Right renal cortex interstitium (tissue), 3 donors: ENCODE measurements around the gene OR2L8. TPM values are rescaled to one million over a fixed set of nuclear protein-coding genes. Genes with fewer than 3 reads are reported as not detected.

Experiments used
- DNase-seq, 3 donors: peaks; one replicate each; pipeline ENCODE4 v3.0.0-alpha.2; 2013; ENCODE audit warnings: low read depth in 3 of 3, low spot score in 2 of 3
- polyA plus RNA-seq, 3 donors: library from polyadenylated mRNA; unstranded; fragments of 120-200 nt; gene quantifications; one replicate each; pipeline ENCODE4 v1.2.1, GENCODE V29; 2013; ENCODE audit not compliant: insufficient read length in 3 of 3

OR2L8 gene
- polyA plus RNA-seq, 3 donors: not detected

GRCh38 chr1:247966532-247967204 lies 18.0 kb downstream of the OR2L8 start:
- no peak for DNase-seq

GRCh38 chr1:247992986-247993385 lies 44.3 kb downstream of the OR2L8 start:
- DNase-seq: no peak

GRCh38 chr1:247998811-247999210 lies 50.2 kb downstream of the OR2L8 start:
- no peak for DNase-seq

Other genes with a start within 250 kb of the OR2L8 start
- not detected for gene OR6F1, start 232.2 kb upstream of the OR2L8 start, polyA plus RNA-seq
- not detected for gene OR14K1, start 210.2 kb upstream of the OR2L8 start, polyA plus RNA-seq
- not detected for gene OR14A2, start 200.7 kb upstream of the OR2L8 start, polyA plus RNA-seq
- gene OR1C1, start 188.3 kb upstream of the OR2L8 start, polyA plus RNA-seq: under 1 TPM in 1 of 3 donors, not detected in 2; 0.12 TPM
- gene OR14A16, start 124.7 kb upstream of the OR2L8 start, polyA plus RNA-seq: not detected
- gene OR11L1, start 107.0 kb upstream of the OR2L8 start, polyA plus RNA-seq: not detected
- gene TRIM58, start 91.7 kb upstream of the OR2L8 start, polyA plus RNA-seq: 1 to 10 TPM; 1.2 to 1.6 (median 1.5) TPM
- gene OR2W3, start 53.3 kb upstream of the OR2L8 start, polyA plus RNA-seq: under 1 TPM in 2 of 3 donors, not detected in 1; 0.47 to 0.50 TPM
- not detected for gene OR2T8, start 28.6 kb upstream of the OR2L8 start, polyA plus RNA-seq
- gene OR2AJ1, start 24.0 kb upstream of the OR2L8 start, polyA plus RNA-seq: not detected
- gene OR2AK2, start 16.4 kb downstream of the OR2L8 start, polyA plus RNA-seq: not detected
- gene OR2L5, start 64.8 kb downstream of the OR2L8 start, polyA plus RNA-seq: not detected
- under 1 TPM; 0.07 to 0.12 (median 0.10) TPM for gene OR2L2, start 81.2 kb downstream of the OR2L8 start, polyA plus RNA-seq
- not detected for gene OR2L3, start 98.0 kb downstream of the OR2L8 start, polyA plus RNA-seq
- gene OR2L13, start 146.3 kb downstream of the OR2L8 start, polyA plus RNA-seq: under 1 TPM in 2 of 3 donors, not detected in 1; 0.07 to 0.08 TPM
- not detected for gene OR2M5, start 196.3 kb downstream of the OR2L8 start, polyA plus RNA-seq
- not detected for gene OR2M2, start 226.0 kb downstream of the OR2L8 start, polyA plus RNA-seq
- under 1 TPM in 2 of 3 donors, not detected in 1; 0.03 TPM for gene OR2M3, start 248.4 kb downstream of the OR2L8 start, polyA plus RNA-seq